ENCODE results near the gene PWWP2B.

GRCh38 chr10:132404169-132404880 is 7.3 kb downstream of the PWWP2B start:
- TF ChIP-seq CTCF (IDR thresholded peaks at IDR 0.05; ENCODE audit: extremely low read depth in 1 of 2, insufficient read depth in 1 of 2, low read depth in 1 of 2, low read length in 2 of 2) (no peak), POLR2AphosphoS5 (IDR thresholded peaks at IDR 0.05; ENCODE audit: insufficient read depth, low read depth, low read length) (no peak), POLR2A (IDR thresholded peaks at IDR 0.05; ENCODE audit: low read depth, low read length) (no peak)
